SU-DHL-6 (cell line): ENCODE measurements around the gene AP1S1.

Experiments used
- CTCF ChIP-seq: fragments of 200-600 bp; sonication (generic); IDR thresholded peaks from one replicate; pipeline ENCODE4 v1.5.1; 2017; ENCODE audit warnings: antibody characterized with exemption, mild to moderate bottlenecking, low read length, moderate library complexity; ENCODE audit not compliant: insufficient read depth, poor library complexity, severe bottlenecking
- EZH2phosphoT487 ChIP-seq: fragments of 200-600 bp; sonication (generic), shearing (Covaris generic); conservative IDR thresholded peaks from 2 replicates; pipeline ENCODE4 v1.6.1; 2018; ENCODE audit warnings: mild to moderate bottlenecking, antibody characterized with exemption, low read length, moderate library complexity, mixed read lengths

GRCh38 chr7:101175664-101176063 lies 21.4 kb downstream of the AP1S1 start:
- TF ChIP-seq CTCF: no peak
- TF ChIP-seq EZH2phosphoT487: no peak
